Ramos (cell line): ENCODE measurements around the gene HYOU1.
"Not testable (repeated sequence)": the region's sequence is repeated elsewhere in the genome, so short reads cannot be mapped to it uniquely, and the experiment has no call there.

ENCODE experiments used
- in situ Hi-C: fragments of 300-500 bp; cut with MboI; formaldehyde crosslinking; loops from one replicate; pipeline ENCODE4 v1.14.3; 2022; ENCODE audit warnings: low sequenced_read_pairs; ENCODE audit not compliant: unreplicated experiment

The HYOU1 gene, protein sequence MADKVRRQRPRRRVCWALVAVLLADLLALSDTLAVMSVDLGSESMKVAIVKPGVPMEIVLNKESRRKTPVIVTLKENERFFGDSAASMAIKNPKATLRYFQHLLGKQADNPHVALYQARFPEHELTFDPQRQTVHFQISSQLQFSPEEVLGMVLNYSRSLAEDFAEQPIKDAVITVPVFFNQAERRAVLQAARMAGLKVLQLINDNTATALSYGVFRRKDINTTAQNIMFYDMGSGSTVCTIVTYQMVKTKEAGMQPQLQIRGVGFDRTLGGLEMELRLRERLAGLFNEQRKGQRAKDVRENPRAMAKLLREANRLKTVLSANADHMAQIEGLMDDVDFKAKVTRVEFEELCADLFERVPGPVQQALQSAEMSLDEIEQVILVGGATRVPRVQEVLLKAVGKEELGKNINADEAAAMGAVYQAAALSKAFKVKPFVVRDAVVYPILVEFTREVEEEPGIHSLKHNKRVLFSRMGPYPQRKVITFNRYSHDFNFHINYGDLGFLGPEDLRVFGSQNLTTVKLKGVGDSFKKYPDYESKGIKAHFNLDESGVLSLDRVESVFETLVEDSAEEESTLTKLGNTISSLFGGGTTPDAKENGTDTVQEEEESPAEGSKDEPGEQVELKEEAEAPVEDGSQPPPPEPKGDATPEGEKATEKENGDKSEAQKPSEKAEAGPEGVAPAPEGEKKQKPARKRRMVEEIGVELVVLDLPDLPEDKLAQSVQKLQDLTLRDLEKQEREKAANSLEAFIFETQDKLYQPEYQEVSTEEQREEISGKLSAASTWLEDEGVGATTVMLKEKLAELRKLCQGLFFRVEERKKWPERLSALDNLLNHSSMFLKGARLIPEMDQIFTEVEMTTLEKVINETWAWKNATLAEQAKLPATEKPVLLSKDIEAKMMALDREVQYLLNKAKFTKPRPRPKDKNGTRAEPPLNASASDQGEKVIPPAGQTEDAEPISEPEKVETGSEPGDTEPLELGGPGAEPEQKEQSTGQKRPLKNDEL

DNA sequence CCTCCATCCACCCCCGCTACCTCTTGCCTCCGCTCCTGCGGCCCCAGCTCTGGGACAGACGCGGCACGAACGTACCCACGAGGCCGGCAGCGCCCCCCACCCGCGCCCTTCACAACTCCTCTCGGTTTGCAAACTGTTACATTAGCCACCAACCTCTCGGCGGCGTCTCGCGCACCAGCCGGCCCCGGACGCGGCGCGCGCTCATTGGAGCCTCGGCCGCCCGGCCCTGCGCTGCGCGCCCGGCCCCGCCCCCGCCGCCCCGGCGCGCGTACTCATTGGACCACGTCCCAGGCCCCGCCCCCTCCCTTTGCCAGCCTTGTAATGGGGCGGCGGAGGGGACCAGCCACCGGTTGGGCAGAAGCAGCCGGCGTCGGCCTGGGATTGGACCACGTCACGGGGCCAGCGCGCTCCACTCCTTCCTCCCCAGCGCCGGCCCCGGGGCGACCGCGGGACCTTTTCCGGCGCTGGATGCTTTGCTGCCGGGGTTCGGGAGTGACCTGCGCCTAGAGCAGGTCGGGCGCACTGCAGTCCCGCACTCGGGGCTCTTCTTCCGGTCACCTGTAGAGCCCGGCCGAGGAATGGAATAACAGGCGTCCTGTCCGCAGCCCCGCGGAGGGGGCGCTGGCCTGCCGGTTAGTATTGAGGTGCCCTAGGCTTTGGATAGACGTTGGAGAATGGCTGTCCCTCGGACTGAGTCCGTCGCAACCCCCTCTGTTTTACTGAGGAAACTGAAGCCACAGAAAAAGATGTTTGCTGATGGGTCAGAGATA lies at the start of gene HYOU1:
Gene HYOU1 (minus strand): TSS at position 206 of the 770 bp plus-strand sequence. CDS start 1,045 bp downstream, outside the sequence.
- in situ Hi-C loops, result no loop called here

- in situ Hi-C loops, result no loop called here
Observed at GRCh38 chr11:119103793-119104192, 46.8 kb upstream of the HYOU1 start.

GRCh38 chr11:119103161-119103664 lies 46.2 kb upstream of the HYOU1 start:
- in situ Hi-C loops, result not testable (repeated sequence)

DNA sequence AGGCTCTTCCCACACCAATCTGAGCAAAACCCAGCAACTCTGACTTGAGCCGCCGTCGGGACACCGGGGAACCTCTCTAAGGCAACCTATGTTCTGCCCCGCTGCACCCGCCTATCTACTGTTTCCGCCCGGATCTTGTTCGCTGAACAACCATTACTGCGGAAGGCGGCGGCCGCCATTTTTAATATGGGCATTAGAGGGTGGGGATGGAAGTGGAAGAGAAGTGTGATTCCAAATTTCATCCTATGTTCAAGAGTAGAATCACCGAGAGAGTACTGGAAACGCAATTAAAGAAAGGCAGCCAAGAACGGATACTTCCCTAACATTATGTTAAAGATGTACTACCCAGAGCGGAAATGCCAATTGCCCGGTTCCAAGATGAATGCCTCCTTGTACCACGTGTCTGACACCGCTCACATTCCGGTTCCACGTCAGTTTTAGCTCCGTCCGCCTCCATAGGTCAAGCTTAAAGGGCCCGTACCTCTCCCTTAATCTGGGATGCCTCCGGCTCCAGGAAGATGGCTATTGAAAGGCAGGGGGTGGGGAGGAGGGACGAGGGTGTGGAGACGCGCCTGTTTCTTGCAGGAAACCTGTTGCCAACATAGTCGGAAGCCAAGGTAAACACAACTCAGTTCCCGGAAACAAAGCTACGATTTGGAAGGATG lies 44.9 kb upstream of the HYOU1 start, which contains the start of gene DPAGT1:
Gene DPAGT1 (minus strand): TSS at position 95 of the 665 bp plus-strand sequence. CDS start 198 bp downstream, outside the sequence.
- in situ Hi-C loops, result no loop called here

GRCh38 chr11:119100994-119101758 lies 44.2 kb upstream of the HYOU1 start:
- in situ Hi-C loops, result no loop called here

DNA sequence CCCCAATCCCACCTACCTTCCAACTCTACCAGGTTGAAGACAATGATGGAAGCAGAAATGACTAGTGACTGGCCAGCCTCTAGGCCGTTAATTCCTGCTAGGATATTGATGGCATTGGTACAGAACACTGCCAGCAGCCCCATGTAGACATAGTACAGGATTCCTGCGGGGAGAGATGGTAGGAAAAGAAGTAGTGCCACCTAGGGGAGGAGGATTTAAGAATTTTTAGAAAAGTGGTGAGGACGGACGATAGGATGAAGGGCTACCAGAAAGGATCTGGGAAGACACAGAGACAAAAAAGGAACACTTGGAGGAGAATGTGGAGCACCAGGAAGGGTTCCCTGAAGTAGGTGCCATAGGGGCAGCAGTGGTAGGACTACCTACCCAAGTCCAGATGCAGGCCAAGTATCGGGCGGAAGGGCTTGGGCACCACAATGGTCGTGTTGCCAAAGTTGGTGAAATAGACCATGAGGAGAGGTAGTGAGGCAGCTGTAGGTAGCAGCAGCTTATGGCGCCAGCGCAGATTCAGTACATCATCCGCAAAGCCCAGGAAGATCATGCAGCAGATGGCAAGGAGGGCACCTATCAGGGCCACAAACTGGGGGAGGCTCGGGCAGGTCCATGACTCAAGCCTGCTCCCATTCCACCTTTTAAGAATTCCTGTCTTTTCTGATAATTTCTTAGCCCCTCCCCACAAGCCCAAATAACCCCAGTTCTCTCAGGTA lies 43.4 kb upstream of the HYOU1 start:
- in situ Hi-C loops, result no loop called here

DNA sequence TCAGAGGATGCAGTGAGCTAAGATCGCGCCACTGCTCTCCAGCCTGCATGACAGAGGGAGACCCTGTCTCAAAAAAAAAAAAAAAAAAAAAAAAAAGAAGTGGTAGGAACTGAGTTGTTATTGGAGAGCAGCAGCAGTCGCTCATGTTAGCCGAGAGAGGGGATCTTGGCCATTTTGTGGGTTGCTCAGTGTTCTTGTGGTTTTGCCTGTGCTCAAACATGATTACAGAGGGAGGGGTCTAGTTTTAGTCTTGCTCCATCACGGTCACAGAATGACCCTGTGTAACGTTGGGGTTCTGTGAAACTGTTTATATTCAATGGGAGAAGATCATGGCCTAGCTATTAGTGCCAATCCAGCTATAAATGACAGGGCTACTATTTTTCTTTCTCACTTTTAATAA lies 42.7 kb upstream of the HYOU1 start:
- in situ Hi-C loops, result no loop called here

GRCh38 chr11:119095066-119095880 lies 38.3 kb upstream of the HYOU1 start:
- in situ Hi-C loops, result no loop called here

- in situ Hi-C loops, result no loop called here
Observed at GRCh38 chr11:119094816-119095065, 37.7 kb upstream of the HYOU1 start.

DNA sequence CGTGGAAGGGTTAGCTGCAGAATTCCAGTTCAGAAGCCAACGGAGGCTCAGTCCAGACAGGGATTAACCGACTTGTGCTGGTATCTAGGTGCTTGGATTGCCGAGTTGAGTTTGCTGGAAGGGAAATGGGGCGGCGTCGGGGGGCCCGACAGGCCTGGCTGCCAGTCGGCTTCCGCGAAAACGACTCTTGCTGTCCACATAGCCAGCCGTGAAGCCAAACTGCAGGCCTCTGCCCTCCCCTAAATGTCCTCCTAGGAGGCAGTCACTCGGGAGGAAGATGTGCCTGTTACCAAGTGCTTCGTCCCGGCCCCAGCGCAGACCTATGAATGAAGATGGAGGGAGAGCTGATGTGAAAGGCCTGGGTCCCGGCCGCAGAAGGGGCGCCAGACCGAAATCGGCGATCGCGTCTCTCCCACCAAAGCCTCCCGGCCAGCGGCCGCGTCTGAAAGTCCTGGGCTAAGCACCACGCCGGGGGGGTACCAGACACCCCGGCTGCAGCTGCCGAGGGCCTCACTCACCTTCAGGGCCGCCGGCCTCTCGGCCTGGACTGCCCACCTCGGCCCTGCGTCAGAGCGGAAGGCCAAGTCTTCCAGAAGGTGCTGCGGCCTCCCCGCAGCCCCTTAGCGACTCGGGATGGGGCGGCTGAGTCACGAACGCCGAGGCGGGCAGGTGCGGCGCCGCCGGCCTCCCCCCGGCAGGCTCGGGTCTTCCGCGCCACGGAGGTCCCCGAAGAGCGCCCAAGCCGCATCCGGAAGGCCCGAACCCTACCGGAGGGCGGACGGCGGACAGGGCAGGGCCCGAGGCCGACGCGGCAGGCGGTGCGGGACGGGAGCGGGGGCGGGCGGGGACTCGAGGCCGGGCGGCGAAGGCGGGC lies 37.2 kb upstream of the HYOU1 start:
- in situ Hi-C loops, result no loop called here

GRCh38 chr11:119092880-119093842 lies 36.2 kb upstream of the HYOU1 start:
- in situ Hi-C loops, result no loop called here

DNA sequence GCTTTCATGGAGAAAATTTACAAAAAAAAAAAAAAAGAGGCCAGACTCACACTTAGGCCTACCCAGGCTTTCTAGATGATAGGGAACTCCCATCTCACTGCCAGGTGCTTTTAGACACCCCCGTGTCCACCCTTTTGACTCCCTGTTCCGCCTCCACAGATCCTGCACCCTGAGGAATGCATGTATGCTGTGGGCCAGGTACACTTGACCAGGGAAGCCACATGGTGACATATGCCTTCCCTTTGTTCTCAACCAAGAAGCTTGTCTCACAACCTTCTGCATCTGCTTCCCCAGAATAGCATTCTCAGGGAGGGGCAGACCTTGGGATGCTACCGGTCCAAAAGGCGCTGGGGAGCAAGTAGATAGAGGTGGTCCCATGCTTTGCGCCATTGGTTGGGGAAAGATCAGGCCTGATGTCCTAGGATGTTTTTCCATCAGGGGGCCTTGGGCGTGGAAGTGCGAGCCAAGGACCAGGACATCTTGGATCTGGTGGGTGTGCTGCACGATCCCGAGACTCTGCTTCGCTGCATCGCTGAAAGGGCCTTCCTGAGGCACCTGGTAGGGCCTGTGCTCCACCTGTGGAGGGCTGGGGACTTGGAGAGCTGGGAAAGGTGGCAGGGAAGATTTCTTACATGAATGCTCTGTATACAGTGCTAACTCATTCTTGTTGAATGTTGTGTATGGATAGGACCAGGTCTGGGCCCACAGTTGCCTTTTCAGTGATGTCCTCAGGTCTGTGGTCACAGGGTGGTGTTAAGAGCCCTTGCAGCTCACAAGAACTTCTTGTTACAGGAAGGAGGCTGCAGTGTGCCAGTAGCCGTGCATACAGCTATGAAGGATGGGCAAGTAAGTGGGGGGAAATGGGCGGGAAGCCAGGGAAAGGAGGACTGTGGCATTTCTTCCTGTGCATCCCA lies 35.2 kb upstream of the HYOU1 start:
- in situ Hi-C loops, result no loop called here

GRCh38 chr11:119091178-119091577 lies 34.2 kb upstream of the HYOU1 start:
- in situ Hi-C loops, result no loop called here

GRCh38 chr11:119089319-119089718 lies 32.3 kb upstream of the HYOU1 start:
- in situ Hi-C loops, result no loop called here
